IMR-90 (cell line): Measurements from ENCODE around the gene SPATA17. TPM values are rescaled to one million over a fixed set of nuclear protein-coding genes. Genes with fewer than 3 reads are reported as not detected.

Experiments used
- ATAC-seq: fragments of 200-7000 bp; cut with Tn5 transposase; 2 replicates; pipeline ENCODE4 v1.9.1; 2020; ENCODE audit warnings: low read depth, mild to moderate bottlenecking, moderate library complexity
- BruUV-seq: library from RNA; stranded (reverse); fragments of 400-500 nt; replicated peaks from 2 replicates; lab custom pipeline; 2021; lab: Mats Ljungman, UMichigan
- CTCF ChIA-PET: fragments of 300-600 bp; formaldehyde crosslinking; extraction: SDS; loops from one replicate; lab custom pipeline; 2021; ENCODE audit warnings: antibody characterized with exemption; lab: Yijun Ruan, JAX
- POLR2A ChIA-PET: fragments of 300-600 bp; sonication (Branson Sonifier 250); formaldehyde crosslinking; loops from one replicate; lab custom pipeline; 2022; ENCODE audit warnings: antibody characterized with exemption; ENCODE audit not compliant: unreplicated experiment; lab: Charles Lee
- DNase-seq: peaks from one replicate; pipeline ENCODE4 v3.0.0; 2013
- H2AFZ ChIP-seq: replicated peaks from 2 replicates; pipeline ENCODE3; 2013; ENCODE audit warnings: low read length, mild to moderate bottlenecking; ENCODE audit not compliant: poor library complexity
- H2AK5ac ChIP-seq: 2 replicates; pipeline ENCODE4 v1.6.1; 2013; ENCODE audit warnings: low read depth, low read length, inconsistent platforms
- H2AK9ac ChIP-seq: replicated peaks from 2 replicates; pipeline ENCODE3; 2013; ENCODE audit warnings: mild to moderate bottlenecking, low read depth, low read length, moderate library complexity; ENCODE audit not compliant: poor library complexity
- H2BK120ac ChIP-seq: 2 replicates; pipeline ENCODE4 v1.6.1; 2013; ENCODE audit warnings: low read depth, low read length, inconsistent platforms
- H2BK15ac ChIP-seq: 3 replicates; pipeline ENCODE4 v1.6.1; 2013; ENCODE audit warnings: low read depth, low read length, inconsistent platforms
- H2BK20ac ChIP-seq: 2 replicates; pipeline ENCODE4 v1.6.1; 2013; ENCODE audit warnings: low read depth, mild to moderate bottlenecking, inconsistent platforms, low read length, moderate library complexity
- H2BK5ac ChIP-seq: 2 replicates; pipeline ENCODE4 v1.6.1; 2013; ENCODE audit warnings: mild to moderate bottlenecking, low read depth, low read length, inconsistent platforms; ENCODE audit not compliant: poor library complexity, severe bottlenecking
- H3K14ac ChIP-seq: replicated peaks from 2 replicates; pipeline ENCODE4 v1.6.1; 2013; ENCODE audit warnings: low read depth, low read length, inconsistent platforms
- H3K18ac ChIP-seq: 2 replicates; pipeline ENCODE4 v1.6.1; 2013; ENCODE audit warnings: low read depth, low read length, control low read depth
- H3K23ac ChIP-seq: 2 replicates; pipeline ENCODE4 v1.6.1; 2013; ENCODE audit warnings: low read depth, low read length, inconsistent platforms
- H3K27ac ChIP-seq: 2 replicates; pipeline ENCODE4 v1.5.1; 2013; ENCODE audit warnings: mild to moderate bottlenecking, control low read depth, low read length; ENCODE audit not compliant: insufficient read depth
- H3K27me3 ChIP-seq: 2 replicates; pipeline ENCODE4 v1.6.1; 2013; ENCODE audit warnings: low read length; ENCODE audit not compliant: control insufficient read depth, insufficient read depth
- H3K36me3 ChIP-seq: 2 replicates; pipeline ENCODE4 v1.6.1; 2013; ENCODE audit warnings: low read length, mixed read lengths; ENCODE audit not compliant: control insufficient read depth, insufficient read depth
- H3K4ac ChIP-seq: 2 replicates; pipeline ENCODE4 v1.6.1; 2013; ENCODE audit warnings: low read depth, low read length, inconsistent platforms
- H3K4me1 ChIP-seq: 2 replicates; pipeline ENCODE4 v1.6.1; 2013; ENCODE audit warnings: low read length, mixed read lengths; ENCODE audit not compliant: control insufficient read depth, insufficient read depth
- H3K4me2 ChIP-seq: 2 replicates; pipeline ENCODE4 v1.6.1; 2013; ENCODE audit warnings: low read depth, mild to moderate bottlenecking, control low read depth, low read length, moderate library complexity
- H3K4me3 ChIP-seq: 2 replicates; pipeline ENCODE4 v1.5.1; 2013; ENCODE audit warnings: low read depth, mild to moderate bottlenecking, control low read depth, low read length, moderate library complexity; ENCODE audit not compliant: insufficient read depth
- H3K56ac ChIP-seq: 2 replicates; pipeline ENCODE4 v1.6.1; 2013; ENCODE audit warnings: low read length, inconsistent platforms; ENCODE audit not compliant: insufficient read depth; ENCODE audit errors: extremely low read depth
- H3K79me1 ChIP-seq, 2 experiments: 2 replicates each; pipeline ENCODE4 v1.6.1; 2013; ENCODE audit warnings: low read length in 2 of 2, inconsistent platforms in 1 of 2, low read depth in 1 of 2
- H3K9ac ChIP-seq: 2 replicates; pipeline ENCODE4 v1.6.1; 2013; ENCODE audit warnings: low read depth, low read length, control low read depth
- H3K9me1 ChIP-seq: 2 replicates; pipeline ENCODE4 v1.6.1; 2013; ENCODE audit warnings: low read length, inconsistent platforms; ENCODE audit not compliant: insufficient read depth
- H3K9me3 ChIP-seq: 2 replicates; pipeline ENCODE4 v1.6.1; 2013; ENCODE audit warnings: low read length; ENCODE audit not compliant: control insufficient read depth, insufficient read depth
- H4K20me1 ChIP-seq: 2 replicates; pipeline ENCODE4 v1.6.1; 2013; ENCODE audit warnings: low read length, inconsistent platforms; ENCODE audit not compliant: insufficient read depth
- H4K5ac ChIP-seq: 2 replicates; pipeline ENCODE4 v1.6.1; 2013; ENCODE audit warnings: mild to moderate bottlenecking, low read depth, low read length, control low read depth
- H4K8ac ChIP-seq, 2 experiments: 2 replicates each; pipeline ENCODE4 v1.6.1; 2013; ENCODE audit warnings: low read depth in 2 of 2, low read length in 2 of 2, control low read depth in 1 of 2, inconsistent platforms in 1 of 2
- H4K91ac ChIP-seq: 2 replicates; pipeline ENCODE4 v1.6.1; 2013; ENCODE audit warnings: low read depth, low read length, inconsistent platforms; ENCODE audit not compliant: insufficient read depth
- CEBPB ChIP-seq: IDR thresholded peaks from 2 replicates; pipeline ENCODE4 v1.6.1; 2012; ENCODE audit warnings: low read depth, low read length, improper control_type of control experiment
- CHD1 ChIP-seq: IDR thresholded peaks from 2 replicates; pipeline ENCODE4 v1.6.1; 2012; ENCODE audit warnings: low read depth, low read length, improper control_type of control experiment
- MAZ ChIP-seq: IDR thresholded peaks from 2 replicates; pipeline ENCODE4 v1.6.1; 2012; ENCODE audit warnings: low read depth, mild to moderate bottlenecking, low read length, improper control_type of control experiment, moderate library complexity, borderline replicate concordance
- RAD21 ChIP-seq: IDR thresholded peaks from 2 replicates; pipeline ENCODE4 v1.6.1; 2012; ENCODE audit warnings: low read length, improper control_type of control experiment
- RCOR1 ChIP-seq: IDR thresholded peaks from 2 replicates; pipeline ENCODE4 v1.6.1; 2012; ENCODE audit warnings: mild to moderate bottlenecking, low read length, improper control_type of control experiment; ENCODE audit not compliant: insufficient replicate concordance
- WGBS, 2 experiments: methylation state at CpG; one replicate each; pipeline versions ENCODE4 v1.1.5 to v1.1.7; 2013; ENCODE audit warnings: missing lambda C conversion rate in 2 of 2; ENCODE audit not compliant: insufficient read length in 1 of 2; ENCODE audit errors: extremely low coverage in 2 of 2; 5-methylcytosine and 5-hydroxymethylcytosine counted together
- dilution Hi-C: fragments of 300-500 bp; cut with HindIII; formaldehyde crosslinking; loops from one replicate; pipeline ENCODE4 v1.14.3; 2018; ENCODE audit warnings: low sequenced_read_pairs; ENCODE audit not compliant: unreplicated experiment
- in situ Hi-C: fragments of 300-500 bp; cut with MboI; formaldehyde crosslinking; loops from 3 replicates; pipeline ENCODE4 v1.14.3; 2019; ENCODE audit warnings: low sequenced_read_pairs, inconsistent platforms, mixed read lengths
- intact Hi-C: fragments of 100-400 bp; cut with micrococcal nuclease; formaldehyde crosslinking; loops from 2 replicates; pipeline ENCODE4 v1.10.0; 2022
- polyA plus RNA-seq, 3 experiments: library from polyadenylated mRNA; depleted of rRNA; stranded (reverse); fragments of >200 nt; gene quantifications; 2 replicates each; pipeline ENCODE4 v1.2.3, GENCODE V29; 2012; ENCODE audit warnings: low replicate concordance in 1 of 3
- total RNA-seq: library from RNA; depleted of rRNA; stranded (reverse); fragments of >200 nt; gene quantifications from 2 replicates; pipeline ENCODE4 v1.2.3, GENCODE V29; 2012
- TF ChIP-seq, protein P1 (sequence below): fragments of 150-350 bp; IDR thresholded peaks from 2 replicates; pipeline ENCODE4 v1.6.1; 2016; ENCODE audit warnings: low read depth, mild to moderate bottlenecking, low read length, moderate library complexity, borderline replicate concordance
- TF ChIP-seq, protein P2 (sequence below): fragments of 150-350 bp; IDR thresholded peaks from 2 replicates; pipeline ENCODE4 v1.6.1; 2017; ENCODE audit warnings: mild to moderate bottlenecking, antibody characterized with exemption, low read length, low read depth
- TF ChIP-seq, protein P3 (sequence below): conservative IDR thresholded peaks from 2 replicates; pipeline ENCODE4 v1.5.1; 2012; ENCODE audit warnings: mild to moderate bottlenecking, low read depth, low read length, improper control_type of control experiment

Gene SPATA17
- total and polyA plus RNA-seq, 2 of the 4 experiments (the other 2 are of a cell fraction): 0.03 to 0.18 TPM

DNA sequence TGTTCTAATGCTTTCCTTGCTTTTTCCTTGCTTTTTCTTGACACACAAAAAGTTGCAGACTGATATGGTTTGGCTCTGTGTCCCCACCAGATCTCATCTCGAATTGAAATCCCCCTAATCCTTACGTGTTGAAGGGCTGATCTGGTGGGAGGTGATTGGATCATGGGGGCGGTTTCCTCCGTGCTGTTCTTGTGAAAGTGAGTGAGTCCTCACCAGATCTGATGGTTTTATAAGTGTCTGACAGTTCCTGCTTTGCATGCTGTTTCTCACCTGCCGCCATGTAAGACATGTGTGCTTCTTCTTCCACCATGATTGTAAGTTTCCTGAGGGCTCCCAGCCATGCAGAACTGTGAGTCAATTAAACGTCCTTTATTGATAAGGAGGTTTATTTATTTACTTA is 11.3 kb downstream of the SPATA17 start:
- Histone ChIP-seq H3K9me3 (no peaks in the 10 kb centered on the region), H3K9me1 (no peaks in the 10 kb centered on the region), H2AFZ (no peak overlapping the region), H3K18ac (no peak overlapping the region), H3K23ac (no peak overlapping the region), H3K4me3 (no peak overlapping the region), H3K4me1 (no peaks in the 10 kb centered on the region), H2BK15ac (no peak overlapping the region), H3K27ac (no peak overlapping the region), H3K79me1 (no peaks in the 10 kb centered on the region), H2BK20ac (no peak overlapping the region), H3K27me3 (no peaks in the 10 kb centered on the region), H2BK120ac (no peak overlapping the region), H3K36me3 (no peaks in the 10 kb centered on the region), H4K5ac (no peak overlapping the region), H2AK5ac (no peak overlapping the region), H3K14ac (no peak overlapping the region), H4K91ac (no peak overlapping the region), H3K9ac (no peak overlapping the region), H3K4me2 (no peak overlapping the region), H3K4ac (no peak overlapping the region), H4K20me1 (no peaks in the 10 kb centered on the region), H2AK9ac (no peak overlapping the region), H2BK5ac (no peak overlapping the region), H4K8ac (no peak overlapping the region), H3K56ac (no peak overlapping the region)
- CTCF ChIA-PET: no interaction called here
- DNase-seq: no peak
- in situ Hi-C loops: no loop called here
- BruUV-seq: no TSS peak
- WGBS, 2 experiments: no CpG with 5 or more reads among the region's 6 CpGs
- POLR2A ChIA-PET: no interaction called here
- intact Hi-C loops: no loop called here
- dilution Hi-C loops: no loop called here
- ATAC-seq: no peak
- TF ChIP-seq MAZ: no peak
- TF ChIP-seq, protein P1, sequence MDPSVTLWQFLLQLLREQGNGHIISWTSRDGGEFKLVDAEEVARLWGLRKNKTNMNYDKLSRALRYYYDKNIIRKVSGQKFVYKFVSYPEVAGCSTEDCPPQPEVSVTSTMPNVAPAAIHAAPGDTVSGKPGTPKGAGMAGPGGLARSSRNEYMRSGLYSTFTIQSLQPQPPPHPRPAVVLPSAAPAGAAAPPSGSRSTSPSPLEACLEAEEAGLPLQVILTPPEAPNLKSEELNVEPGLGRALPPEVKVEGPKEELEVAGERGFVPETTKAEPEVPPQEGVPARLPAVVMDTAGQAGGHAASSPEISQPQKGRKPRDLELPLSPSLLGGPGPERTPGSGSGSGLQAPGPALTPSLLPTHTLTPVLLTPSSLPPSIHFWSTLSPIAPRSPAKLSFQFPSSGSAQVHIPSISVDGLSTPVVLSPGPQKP: no peak
- TF ChIP-seq CHD1: no peak
- TF ChIP-seq, protein P2, sequence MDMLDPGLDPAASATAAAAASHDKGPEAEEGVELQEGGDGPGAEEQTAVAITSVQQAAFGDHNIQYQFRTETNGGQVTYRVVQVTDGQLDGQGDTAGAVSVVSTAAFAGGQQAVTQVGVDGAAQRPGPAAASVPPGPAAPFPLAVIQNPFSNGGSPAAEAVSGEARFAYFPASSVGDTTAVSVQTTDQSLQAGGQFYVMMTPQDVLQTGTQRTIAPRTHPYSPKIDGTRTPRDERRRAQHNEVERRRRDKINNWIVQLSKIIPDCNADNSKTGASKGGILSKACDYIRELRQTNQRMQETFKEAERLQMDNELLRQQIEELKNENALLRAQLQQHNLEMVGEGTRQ: no peak
- TF ChIP-seq RAD21: no peak
- no peak for TF ChIP-seq RCOR1
- no peak for TF ChIP-seq CEBPB
- TF ChIP-seq, protein P3, sequence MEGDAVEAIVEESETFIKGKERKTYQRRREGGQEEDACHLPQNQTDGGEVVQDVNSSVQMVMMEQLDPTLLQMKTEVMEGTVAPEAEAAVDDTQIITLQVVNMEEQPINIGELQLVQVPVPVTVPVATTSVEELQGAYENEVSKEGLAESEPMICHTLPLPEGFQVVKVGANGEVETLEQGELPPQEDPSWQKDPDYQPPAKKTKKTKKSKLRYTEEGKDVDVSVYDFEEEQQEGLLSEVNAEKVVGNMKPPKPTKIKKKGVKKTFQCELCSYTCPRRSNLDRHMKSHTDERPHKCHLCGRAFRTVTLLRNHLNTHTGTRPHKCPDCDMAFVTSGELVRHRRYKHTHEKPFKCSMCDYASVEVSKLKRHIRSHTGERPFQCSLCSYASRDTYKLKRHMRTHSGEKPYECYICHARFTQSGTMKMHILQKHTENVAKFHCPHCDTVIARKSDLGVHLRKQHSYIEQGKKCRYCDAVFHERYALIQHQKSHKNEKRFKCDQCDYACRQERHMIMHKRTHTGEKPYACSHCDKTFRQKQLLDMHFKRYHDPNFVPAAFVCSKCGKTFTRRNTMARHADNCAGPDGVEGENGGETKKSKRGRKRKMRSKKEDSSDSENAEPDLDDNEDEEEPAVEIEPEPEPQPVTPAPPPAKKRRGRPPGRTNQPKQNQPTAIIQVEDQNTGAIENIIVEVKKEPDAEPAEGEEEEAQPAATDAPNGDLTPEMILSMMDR: no peak
